HepG2 (cell line): ENCODE results near the gene MYO18B.

ENCODE experiments used
- TRIM24 ChIP-seq: sonication (generic); formaldehyde crosslinking; IDR thresholded peaks from 2 replicates; pipeline ENCODE4 v1.8.0; 2022; ENCODE audit warnings: mild to moderate bottlenecking, missing genetic modification reagents
- ZKSCAN8 ChIP-seq: IDR thresholded peaks from 2 replicates; pipeline ENCODE4 v1.6.1; 2016; ENCODE audit warnings: borderline replicate concordance, missing genetic modification reagents, missing compliant biosample characterization
- ZNF224 ChIP-seq: sonication (generic); formaldehyde crosslinking; IDR thresholded peaks from 2 replicates; pipeline ENCODE4 v1.5.0; 2020; ENCODE audit warnings: mild to moderate bottlenecking, missing genetic modification reagents

- TF ChIP-seq ZKSCAN8 (CRISPR knock-in tag) (no peak), ZNF224 (CRISPR knock-in tag) (no peak), TRIM24 (no peak)
These were observed 55.7 kb downstream of the MYO18B start for GRCh38 chr22:25797498-25798290.
